ENCODE data around the gene VWA8. TPM values are rescaled to one million over a fixed set of nuclear protein-coding genes. Genes with fewer than 3 reads are reported as not detected.

Gene VWA8
- total and polyA plus RNA-seq, 4 donors, result 4.7 to 26.3 (median 11.9) TPM

DNA sequence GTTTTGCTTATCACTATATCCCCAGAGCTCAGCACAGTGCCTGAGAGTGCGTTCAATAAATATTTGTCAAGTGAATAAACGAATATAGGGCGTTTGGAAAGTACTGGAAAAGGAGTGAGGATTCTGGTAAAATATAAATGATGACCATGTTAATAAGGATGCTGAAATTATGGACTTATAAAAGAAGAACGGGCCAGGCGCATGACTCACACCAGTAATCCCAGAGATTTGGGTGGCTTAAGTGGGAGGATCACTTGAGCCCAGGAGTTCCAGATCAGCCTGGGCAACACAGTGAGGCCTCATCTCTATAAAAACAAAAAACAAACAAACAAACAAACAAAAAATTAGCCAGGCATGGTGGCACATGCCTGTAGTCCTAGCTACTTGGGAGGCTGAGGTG lies 198.1 kb downstream of the VWA8 start:
- WGBS, 2 donors, result 92 to 96% methylated on average over 5 of the region's 5 CpGs
- DNase-seq (no peak), ATAC-seq (ENCODE audit: insufficient read depth, low FRiP score) (no peak)
- peaks cover 0 to 3% (median 0%) of the 10 kb centered on the region in 4 donors for H3K36me3 ChIP-seq (ENCODE audit: control insufficient read depth in 4 of 4, insufficient read depth in 4 of 4, low read length in 4 of 4)
- no peak overlapping the region for H3K4me3 ChIP-seq
- H3K4me1 ChIP-seq (ENCODE audit: control insufficient read depth in 5 of 5, insufficient read depth in 5 of 5, low read length in 5 of 5), result peaks cover 0 to 8% (median 0%) of the 10 kb centered on the region in 5 donors
- no peak overlapping the region for H3K9ac ChIP-seq (ENCODE audit: insufficient read depth in 1 of 2, low read length in 2 of 2)
- H3K9me3 ChIP-seq (ENCODE audit: control insufficient read depth in 4 of 4, insufficient read depth in 3 of 4, low read length in 3 of 4), result no peaks in the 10 kb centered on the region
- no peak overlapping the region for H3K27ac ChIP-seq (ENCODE audit: low read depth in 1 of 2, low read length in 1 of 2)
- TF ChIP-seq, protein P1, sequence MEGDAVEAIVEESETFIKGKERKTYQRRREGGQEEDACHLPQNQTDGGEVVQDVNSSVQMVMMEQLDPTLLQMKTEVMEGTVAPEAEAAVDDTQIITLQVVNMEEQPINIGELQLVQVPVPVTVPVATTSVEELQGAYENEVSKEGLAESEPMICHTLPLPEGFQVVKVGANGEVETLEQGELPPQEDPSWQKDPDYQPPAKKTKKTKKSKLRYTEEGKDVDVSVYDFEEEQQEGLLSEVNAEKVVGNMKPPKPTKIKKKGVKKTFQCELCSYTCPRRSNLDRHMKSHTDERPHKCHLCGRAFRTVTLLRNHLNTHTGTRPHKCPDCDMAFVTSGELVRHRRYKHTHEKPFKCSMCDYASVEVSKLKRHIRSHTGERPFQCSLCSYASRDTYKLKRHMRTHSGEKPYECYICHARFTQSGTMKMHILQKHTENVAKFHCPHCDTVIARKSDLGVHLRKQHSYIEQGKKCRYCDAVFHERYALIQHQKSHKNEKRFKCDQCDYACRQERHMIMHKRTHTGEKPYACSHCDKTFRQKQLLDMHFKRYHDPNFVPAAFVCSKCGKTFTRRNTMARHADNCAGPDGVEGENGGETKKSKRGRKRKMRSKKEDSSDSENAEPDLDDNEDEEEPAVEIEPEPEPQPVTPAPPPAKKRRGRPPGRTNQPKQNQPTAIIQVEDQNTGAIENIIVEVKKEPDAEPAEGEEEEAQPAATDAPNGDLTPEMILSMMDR (IDR thresholded peaks at IDR 0.05; ENCODE audit: control extremely low read depth, extremely low read depth), result no peak
- H3K27me3 ChIP-seq (ENCODE audit: control insufficient read depth in 3 of 3, insufficient read depth in 3 of 3, low read length in 2 of 3), result no peaks in the 10 kb centered on the region

- H3K9me3 ChIP-seq (ENCODE audit: control insufficient read depth in 4 of 4, insufficient read depth in 3 of 4, low read length in 3 of 4), result no peaks in the 10 kb centered on the region
- TF ChIP-seq, protein P1 (IDR thresholded peaks at IDR 0.05; ENCODE audit: control extremely low read depth, extremely low read depth), result no peak
- H3K36me3 ChIP-seq (ENCODE audit: control insufficient read depth in 4 of 4, insufficient read depth in 4 of 4, low read length in 4 of 4), result peaks cover 0 to 5% (median 0%) of the 10 kb centered on the region in 4 donors
- no peak overlapping the region for H3K27ac ChIP-seq (ENCODE audit: low read depth in 1 of 2, low read length in 1 of 2)
- WGBS, 2 donors, result 90 to 98% methylated on average over 1 of the region's 1 CpG
- H3K4me1 ChIP-seq (ENCODE audit: control insufficient read depth in 5 of 5, insufficient read depth in 5 of 5, low read length in 5 of 5), result peaks cover 0 to 6% (median 0%) of the 10 kb centered on the region in 5 donors
- no peak overlapping the region for H3K9ac ChIP-seq (ENCODE audit: insufficient read depth in 1 of 2, low read length in 2 of 2)
- H3K27me3 ChIP-seq (ENCODE audit: control insufficient read depth in 3 of 3, insufficient read depth in 3 of 3, low read length in 2 of 3), result no peaks in the 10 kb centered on the region
- DNase-seq, result no peak
- no peak overlapping the region for H3K4me3 ChIP-seq
- ATAC-seq (ENCODE audit: insufficient read depth, low FRiP score), result no peak
Measured at GRCh38 chr13:41756198-41756880, 204.6 kb downstream of the VWA8 start.

DNA sequence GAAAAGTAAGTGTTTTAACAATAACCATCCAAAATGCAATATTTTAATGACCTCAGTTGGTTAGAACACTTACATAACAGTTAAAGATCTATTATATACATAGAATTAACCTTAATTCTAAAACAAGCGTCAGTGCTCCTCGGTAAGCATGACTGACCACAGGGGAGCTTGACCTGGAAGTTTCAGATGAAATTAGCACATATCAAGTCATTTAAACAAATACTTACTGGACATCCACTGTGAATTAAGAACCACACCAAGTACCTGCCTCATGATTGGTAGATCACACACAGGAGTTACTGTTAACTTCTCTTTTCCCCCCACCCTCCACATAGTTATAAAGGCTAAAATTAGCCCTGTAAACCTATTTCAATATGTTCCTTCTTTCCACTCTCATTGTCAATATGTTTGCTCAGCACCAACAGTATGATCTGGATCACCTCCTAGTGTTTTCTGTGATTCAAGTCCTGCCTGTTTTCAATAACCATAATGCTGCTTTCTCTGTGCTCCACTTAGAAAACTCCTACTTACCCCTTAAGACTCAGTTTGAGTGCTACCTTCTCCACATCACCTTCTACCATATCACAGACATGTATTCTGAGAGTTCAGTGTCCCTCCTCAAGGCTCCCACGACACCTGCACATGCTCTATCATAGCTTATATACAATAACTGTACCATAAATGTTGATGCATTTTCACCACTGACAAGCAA lies 209.0 kb downstream of the VWA8 start:
- Histone ChIP-seq H3K27me3 (ENCODE audit: control insufficient read depth in 3 of 3, insufficient read depth in 3 of 3, low read length in 2 of 3) (no peaks in the 10 kb centered on the region), H3K9ac (ENCODE audit: insufficient read depth in 1 of 2, low read length in 2 of 2) (no peak overlapping the region), H3K4me1 (ENCODE audit: control insufficient read depth in 5 of 5, insufficient read depth in 5 of 5, low read length in 5 of 5) (peaks cover 0 to 12% (median 0%) of the 10 kb centered on the region in 5 donors), H3K36me3 (ENCODE audit: control insufficient read depth in 4 of 4, insufficient read depth in 4 of 4, low read length in 4 of 4) (peaks cover 0 to 2% (median 0%) of the 10 kb centered on the region in 4 donors), H3K9me3 (ENCODE audit: control insufficient read depth in 4 of 4, insufficient read depth in 3 of 4, low read length in 3 of 4) (no peaks in the 10 kb centered on the region), H3K4me3 (no peak overlapping the region), H3K27ac (ENCODE audit: low read depth in 1 of 2, low read length in 1 of 2) (peak overlapping the region in 1 of 2 donors; percentile 21)
- no peak for DNase-seq
- TF ChIP-seq, protein P1 (IDR thresholded peaks at IDR 0.05; ENCODE audit: control extremely low read depth, extremely low read depth), result no peak
- 76 to 89% methylated on average over 3 of the region's 3 CpGs for WGBS, 2 donors
- ATAC-seq (ENCODE audit: insufficient read depth, low FRiP score), result no peak

All from lung (tissue), 12 donors.